Spinal cord (tissue), 10 donors: ENCODE measurements around the gene CREBBP. TPM values are rescaled to one million over a fixed set of nuclear protein-coding genes. Genes with fewer than 3 reads are reported as not detected.
"Not testable (repeated sequence)": the region's sequence is repeated elsewhere in the genome, so short reads cannot be mapped to it uniquely, and the experiment has no call there.

ENCODE experiments used
- DNase-seq, 6 donors: peaks; one replicate each; pipeline versions ENCODE4 v3.0.0 to v3.0.0-alpha.2; 2013 to 2015; ENCODE audit warnings: low spot score in 6 of 6, low read depth in 4 of 6
- H3K27ac ChIP-seq: one replicate; pipeline ENCODE4 v1.5.1; 2013; ENCODE audit warnings: low read depth, low read length, control low read depth
- H3K27me3 ChIP-seq: one replicate; pipeline ENCODE4 v1.6.1; 2013; ENCODE audit warnings: low read length; ENCODE audit not compliant: control insufficient read depth, insufficient read depth
- H3K36me3 ChIP-seq: one replicate; pipeline ENCODE4 v1.6.1; 2013; ENCODE audit warnings: low read length; ENCODE audit not compliant: control insufficient read depth, insufficient read depth
- H3K4me1 ChIP-seq: one replicate; pipeline ENCODE4 v1.6.1; 2013; ENCODE audit warnings: low read length; ENCODE audit not compliant: control insufficient read depth, insufficient read depth
- H3K4me3 ChIP-seq: one replicate; pipeline ENCODE4 v1.5.1; 2013; ENCODE audit warnings: low read depth, low read length, control low read depth
- H3K9me3 ChIP-seq: one replicate; pipeline ENCODE4 v1.6.1; 2013; ENCODE audit warnings: low read length; ENCODE audit not compliant: control insufficient read depth, insufficient read depth
- WGBS: methylation state at CpG from one replicate; pipeline ENCODE4 v1.1.5; 2013; ENCODE audit warnings: missing lambda C conversion rate; ENCODE audit not compliant: insufficient coverage; 5-methylcytosine and 5-hydroxymethylcytosine counted together
- long read RNA-seq, 4 donors: transcript quantifications; one replicate each; lab custom pipeline, GENCODE V29; 2026
- polyA plus RNA-seq, 2 donors: library from polyadenylated mRNA; unstranded; fragments of 120-200 nt; gene quantifications; one replicate each; pipeline ENCODE4 v1.2.1, GENCODE V29; 2013; ENCODE audit not compliant: insufficient read length in 2 of 2
- total RNA-seq, 2 donors: library from RNA; depleted of rRNA in 1 of 2; stranded (reverse); fragments of 120-200 nt in 1 of 2; fragments of >200 nt in 1 of 2; gene quantifications; one replicate each; pipeline versions ENCODE4 v1.2.3 to v1.2.4, GENCODE V29; 2013 to 2014
- donor health status: healthy.

CREBBP gene
- total RNA-seq, result 10 to 100 TPM; 41.5 to 62.4 TPM
- 10 to 100 TPM; 60.4 to 64.3 TPM for polyA plus RNA-seq
- long read RNA-seq, donor 1, partial matches to known transcripts, result 10 of 16 reads
- long read RNA-seq, donor 1, other reads (novel, unspliced or antisense), result 0 of 16 reads
- long read RNA-seq, donor 2, partial matches to known transcripts, result 6 of 6 reads
- long read RNA-seq, donor 2, other reads (novel, unspliced or antisense), result 0 of 6 reads
- long read RNA-seq, donor 3, partial matches to known transcripts, result 17 of 22 reads
- long read RNA-seq, donor 3, other reads (novel, unspliced or antisense), result 0 of 22 reads
- long read RNA-seq, donor 4, transcript CREBBP-204 (3 exons, 548 nt), result major isoform, 5 of 8 reads
- long read RNA-seq, donor 4, partial matches to known transcripts, result 0 of 8 reads
- long read RNA-seq, donor 4, other reads (novel, unspliced or antisense), result 0 of 8 reads

DNA sequence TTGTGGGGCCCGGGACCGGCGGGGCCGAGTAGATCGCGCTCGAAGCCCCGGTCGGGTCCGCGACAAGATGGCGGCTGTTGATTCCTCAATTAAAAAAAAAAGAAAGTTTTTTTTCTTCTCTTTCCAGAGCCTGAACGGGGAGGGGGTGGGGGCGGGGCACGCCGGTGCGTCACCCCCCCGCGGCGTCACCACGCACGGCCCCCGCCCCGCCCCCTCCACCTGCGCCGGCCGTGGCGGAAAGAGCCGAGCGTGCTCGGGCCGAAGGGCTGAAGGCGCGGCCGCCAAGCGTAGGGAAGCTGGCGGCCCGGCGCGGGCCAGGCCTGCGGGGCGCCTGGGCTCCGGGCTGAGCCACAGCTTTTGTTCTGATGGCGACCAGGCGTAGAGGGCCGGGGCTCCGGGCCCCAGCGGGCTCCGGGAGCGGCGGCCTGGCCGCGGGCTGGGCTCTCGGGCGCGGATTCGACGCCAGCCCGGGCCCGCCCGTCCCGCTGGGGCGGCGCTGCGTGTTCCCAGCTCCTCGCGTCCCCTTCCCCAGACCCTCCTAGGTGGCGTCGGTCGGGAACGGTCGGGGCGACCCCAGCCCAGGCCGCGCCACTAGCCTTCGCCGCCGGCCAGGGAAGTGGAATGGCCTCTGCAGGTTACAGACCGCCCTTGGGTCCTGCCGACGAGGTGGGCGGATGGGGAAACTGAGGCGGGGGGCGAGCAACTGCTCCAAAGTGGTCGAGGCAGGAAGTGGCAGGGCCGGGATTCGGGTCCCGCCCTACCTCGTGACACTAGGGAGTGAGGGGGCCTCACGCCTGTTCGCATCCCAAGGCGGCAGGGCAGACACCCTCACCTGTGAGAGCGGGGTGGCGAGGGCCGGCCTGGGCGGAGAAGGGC is at the start of gene CREBBP:
Gene CREBBP, minus strand, starts transcription at position 91 of the 876 bp plus-strand sequence. CDS start 797 bp downstream, outside the sequence.
- WGBS, result 4% methylated on average over 93 of the region's 96 CpGs
- Histone ChIP-seq H3K4me1 (peaks cover 23% of the 10 kb centered on the region), H3K27me3 (no peaks in the 10 kb centered on the region), H3K36me3 (no peaks in the 10 kb centered on the region), H3K9me3 (no peaks in the 10 kb centered on the region), H3K27ac (no peak within 1 kb of the TSS), H3K4me3 (peak within 1 kb of the TSS; percentile 79)
- peak; percentile 65 to 98 (median 86) for DNase-seq

DNA sequence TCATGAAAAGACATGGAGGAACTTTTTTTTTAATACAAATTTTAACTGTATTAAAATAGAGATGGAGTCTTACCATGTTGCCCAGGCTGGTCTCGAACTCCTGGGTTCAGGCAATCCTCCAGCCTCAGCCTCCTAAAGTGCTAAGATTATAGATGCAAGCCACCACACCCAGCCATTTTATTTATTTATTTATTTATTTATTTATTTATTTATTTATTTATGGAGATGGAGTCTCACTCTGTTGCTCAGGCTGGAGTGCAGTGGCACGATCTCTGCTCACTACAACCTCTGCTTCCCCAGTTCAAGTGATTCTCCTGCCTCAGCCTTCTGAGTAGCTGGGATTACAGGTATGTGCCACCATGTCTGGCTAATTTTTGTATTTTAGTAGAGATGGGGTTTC is 46.6 kb upstream of the CREBBP start:
- not testable (repeated sequence) for H3K36me3 ChIP-seq, H3K9me3 ChIP-seq, H3K4me1 ChIP-seq, H3K27me3 ChIP-seq, H3K27ac ChIP-seq, DNase-seq, H3K4me3 ChIP-seq
- WGBS, result no CpG with 5 or more reads among the region's 2 CpGs

DNA sequence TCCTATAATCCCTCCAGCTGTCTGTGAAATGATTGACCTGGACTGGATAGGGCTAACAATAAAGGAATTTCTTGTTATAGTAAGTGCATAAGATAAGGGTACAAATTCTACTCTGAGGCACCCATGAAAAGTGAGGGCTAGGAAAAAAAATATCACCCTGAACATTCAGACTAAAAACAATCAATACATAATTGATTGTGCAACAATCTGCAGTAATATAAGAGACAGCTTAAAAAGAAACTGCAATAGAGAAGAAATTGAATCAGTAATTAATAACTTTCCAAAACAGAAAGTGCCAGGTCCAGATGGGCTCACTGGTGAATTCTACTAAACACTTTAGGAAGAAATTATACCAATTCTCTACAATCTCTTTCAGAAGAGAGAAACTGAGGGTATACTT is 44.2 kb upstream of the CREBBP start:
- Histone ChIP-seq H3K27ac (no peak overlapping the region), H3K27me3 (no peaks in the 10 kb centered on the region), H3K4me1 (no peaks in the 10 kb centered on the region), H3K4me3 (no peak overlapping the region), H3K36me3 (no peaks in the 10 kb centered on the region), H3K9me3 (peaks cover 4% of the 10 kb centered on the region)
- DNase-seq, result no peak

DNA sequence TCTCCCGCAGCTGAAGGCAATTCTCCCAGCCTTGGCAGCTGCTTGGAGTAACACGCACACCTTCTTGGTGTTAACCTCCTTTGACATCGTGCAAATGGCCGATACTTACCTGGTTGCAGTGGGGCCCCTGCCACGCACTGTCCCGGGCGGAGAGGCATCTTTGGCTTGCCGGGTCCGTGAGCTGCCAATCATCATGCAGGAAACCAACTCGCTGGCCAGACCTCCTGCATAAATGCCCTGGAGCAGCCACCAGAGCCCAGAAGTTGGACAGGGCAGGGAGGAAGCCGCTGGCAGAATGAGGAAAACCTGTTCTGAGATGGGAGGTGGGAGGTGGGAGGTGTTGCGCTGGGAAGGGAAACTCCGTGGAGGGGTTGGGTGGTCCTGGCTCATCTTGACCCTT is 41.7 kb upstream of the CREBBP start:
- Histone ChIP-seq H3K4me3 (no peak overlapping the region), H3K27me3 (no peaks in the 10 kb centered on the region), H3K27ac (no peak overlapping the region), H3K9me3 (peaks cover 5% of the 10 kb centered on the region), H3K36me3 (no peaks in the 10 kb centered on the region), H3K4me1 (no peaks in the 10 kb centered on the region)
- no peak for DNase-seq
- 56% methylated on average over 13 of the region's 13 CpGs for WGBS

DNA sequence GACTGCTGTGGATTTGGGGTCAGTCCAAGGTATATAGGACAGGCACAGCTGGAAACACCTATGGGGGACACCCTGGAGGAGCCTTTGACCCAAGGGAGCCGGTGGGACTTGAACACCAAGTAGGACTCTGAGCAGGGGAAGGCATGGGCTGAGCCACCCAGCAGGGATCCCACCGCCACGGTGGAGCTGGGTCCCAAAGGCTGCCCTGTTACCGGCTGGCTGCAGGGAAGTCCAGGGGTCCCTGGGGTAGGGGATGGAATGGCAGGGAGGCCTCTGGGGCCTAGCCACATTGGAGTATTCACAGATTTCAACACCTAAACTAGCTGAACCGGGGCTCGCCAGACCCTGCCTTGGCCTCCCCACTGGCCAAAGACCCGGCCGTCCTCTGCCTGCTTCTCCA is 39.7 kb upstream of the CREBBP start:
- no peaks in the 10 kb centered on the region for H3K36me3 ChIP-seq
- no peaks in the 10 kb centered on the region for H3K27me3 ChIP-seq
- H3K27ac ChIP-seq, result no peak overlapping the region
- no peak for DNase-seq
- 93% methylated on average over 5 of the region's 8 CpGs for WGBS
- no peak overlapping the region for H3K4me3 ChIP-seq
- peaks cover 5% of the 10 kb centered on the region for H3K9me3 ChIP-seq
- H3K4me1 ChIP-seq, result no peaks in the 10 kb centered on the region

DNA sequence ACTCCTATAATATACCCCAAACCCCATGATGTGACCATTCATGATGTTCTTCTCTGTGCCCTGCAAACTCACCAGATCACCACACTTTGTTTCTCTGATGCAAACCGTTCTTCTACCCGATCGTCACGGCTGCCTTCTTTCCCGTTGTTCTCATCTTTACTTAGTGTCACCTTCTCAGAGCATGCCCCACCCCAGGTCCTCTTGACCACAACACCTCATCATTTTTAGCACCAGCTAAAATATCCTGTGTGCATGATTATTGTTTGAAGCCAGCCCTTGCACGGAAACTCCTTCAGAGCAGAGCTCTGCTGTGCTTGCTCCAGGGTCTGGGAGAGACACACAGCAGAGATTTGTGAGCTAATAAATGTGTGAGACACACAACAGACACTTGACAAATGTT is 38.9 kb upstream of the CREBBP start:
- no peaks in the 10 kb centered on the region for H3K4me1 ChIP-seq
- no peak overlapping the region for H3K27ac ChIP-seq
- H3K4me3 ChIP-seq, result no peak overlapping the region
- peaks cover 5% of the 10 kb centered on the region for H3K9me3 ChIP-seq
- no peaks in the 10 kb centered on the region for H3K27me3 ChIP-seq
- DNase-seq, result no peak
- WGBS, result 100% methylated on average over 2 of the region's 6 CpGs
- H3K36me3 ChIP-seq, result no peaks in the 10 kb centered on the region

DNA sequence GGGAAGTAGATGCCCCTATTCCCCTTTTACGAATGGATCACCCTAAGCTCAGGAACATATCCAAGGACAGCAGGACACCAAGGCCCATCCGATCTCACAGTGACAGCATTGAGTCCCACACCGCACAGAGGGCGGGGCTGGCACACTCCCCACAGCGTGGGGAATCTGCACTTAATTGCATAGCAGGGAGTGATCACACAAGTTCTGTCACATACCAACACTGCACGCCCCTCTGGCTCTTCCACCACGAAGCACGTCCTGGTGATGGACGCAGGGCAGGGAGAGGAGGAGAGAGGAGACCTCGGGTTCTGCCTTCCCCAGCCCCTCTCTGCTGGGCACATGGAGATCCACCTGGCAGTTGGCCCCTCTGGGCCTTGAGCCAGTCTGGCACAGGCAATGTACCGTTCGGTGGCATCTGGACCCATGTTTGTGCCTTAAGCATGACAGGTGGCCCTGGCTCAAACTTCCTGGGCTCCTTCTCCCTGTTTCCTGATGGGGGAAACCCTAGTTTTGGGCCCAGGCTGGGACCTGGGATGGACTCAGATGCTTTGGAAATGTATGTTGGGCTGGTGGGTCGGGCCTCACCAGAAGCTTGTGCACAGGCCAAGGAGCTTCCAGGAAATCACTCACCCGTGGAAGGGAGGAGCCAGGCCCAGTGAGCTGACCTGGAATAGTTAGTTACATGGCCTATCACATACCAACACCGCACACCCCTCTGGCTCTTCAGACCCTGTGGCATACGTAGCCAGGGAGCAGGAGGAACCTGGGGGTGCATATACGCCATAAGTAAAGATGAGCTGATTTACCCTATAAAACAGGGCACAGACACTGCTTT is 35.1 kb upstream of the CREBBP start:
- H3K4me3 ChIP-seq, result no peak overlapping the region
- DNase-seq, result no peak
- no peak overlapping the region for H3K27ac ChIP-seq
- no peaks in the 10 kb centered on the region for H3K36me3 ChIP-seq
- H3K9me3 ChIP-seq, result peaks cover 5% of the 10 kb centered on the region
- 76% methylated on average over 8 of the region's 17 CpGs for WGBS
- no peaks in the 10 kb centered on the region for H3K27me3 ChIP-seq
- H3K4me1 ChIP-seq, result no peaks in the 10 kb centered on the region

DNA sequence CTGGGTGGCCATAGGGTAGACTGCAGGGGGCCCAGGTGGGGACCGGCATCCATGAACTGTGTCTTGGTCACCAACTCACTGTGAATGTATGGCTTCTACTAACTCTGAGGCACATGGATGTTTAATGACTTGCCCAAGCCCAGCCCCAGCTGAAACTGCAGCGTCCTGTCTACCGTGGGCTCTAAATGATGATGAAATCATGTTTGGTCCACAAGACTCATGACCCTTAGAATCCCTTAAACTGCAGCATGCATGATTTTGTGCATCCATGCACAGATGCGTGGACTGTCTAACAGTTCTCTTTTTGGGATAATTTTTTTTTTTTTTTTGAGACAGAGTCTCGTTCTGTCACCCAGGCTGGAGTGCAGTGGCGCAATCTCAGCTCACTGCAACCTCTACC is 32.4 kb upstream of the CREBBP start:
- 97% methylated on average over 3 of the region's 6 CpGs for WGBS
- Histone ChIP-seq H3K4me1 (no peaks in the 10 kb centered on the region), H3K36me3 (no peaks in the 10 kb centered on the region), H3K27me3 (no peaks in the 10 kb centered on the region), H3K4me3 (no peak overlapping the region), H3K9me3 (no peaks in the 10 kb centered on the region), H3K27ac (no peak overlapping the region)
- no peak for DNase-seq

DNA sequence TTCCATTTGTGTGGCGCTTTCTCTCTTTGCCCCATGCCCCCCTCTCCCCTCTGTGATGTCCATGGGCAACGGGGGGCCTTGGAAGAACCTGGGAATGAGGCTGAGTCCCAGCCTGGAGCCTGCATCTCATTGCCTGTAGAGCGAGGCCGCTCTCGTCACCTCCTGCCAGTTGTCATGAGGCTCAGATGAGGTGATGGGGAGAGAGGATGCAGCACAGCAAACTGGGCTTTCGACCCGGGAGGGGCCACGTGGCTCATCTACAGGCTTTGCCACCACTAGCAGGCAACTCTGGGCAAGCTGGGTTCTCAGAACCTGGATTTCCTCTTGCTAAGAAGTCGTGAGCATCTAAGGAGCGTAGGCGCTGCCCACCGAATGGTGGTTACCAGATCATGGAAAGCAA is 31.9 kb upstream of the CREBBP start:
- 89% methylated on average over 12 of the region's 12 CpGs for WGBS
- Histone ChIP-seq H3K9me3 (no peaks in the 10 kb centered on the region), H3K4me3 (no peak overlapping the region), H3K36me3 (no peaks in the 10 kb centered on the region), H3K4me1 (no peaks in the 10 kb centered on the region), H3K27ac (no peak overlapping the region), H3K27me3 (no peaks in the 10 kb centered on the region)
- DNase-seq, result no peak
